ENCODE data around the gene ELMOD2.

Gene ELMOD2

DNA sequence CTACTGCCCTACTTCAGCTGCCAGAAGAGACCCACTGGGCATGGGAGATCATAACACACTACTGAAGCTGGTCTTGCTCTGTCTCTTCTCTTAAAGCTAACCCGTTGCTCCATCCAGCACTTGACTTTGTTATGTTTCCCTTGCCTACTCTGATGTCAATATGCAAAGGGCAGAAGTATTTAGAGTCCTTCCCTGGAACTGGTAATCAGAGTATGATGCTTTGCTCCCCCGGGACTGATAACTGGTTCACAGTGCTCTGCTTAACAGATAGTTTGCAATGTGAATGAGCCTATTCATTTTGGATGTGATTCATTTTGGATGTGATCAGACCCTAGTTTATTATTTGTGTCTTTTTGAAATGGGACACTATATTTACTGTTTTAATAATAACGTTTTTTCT lies 57.1 kb downstream of the ELMOD2 start:
- no peak for DNase-seq (ENCODE audit: low read depth in 2 of 2)

DNA sequence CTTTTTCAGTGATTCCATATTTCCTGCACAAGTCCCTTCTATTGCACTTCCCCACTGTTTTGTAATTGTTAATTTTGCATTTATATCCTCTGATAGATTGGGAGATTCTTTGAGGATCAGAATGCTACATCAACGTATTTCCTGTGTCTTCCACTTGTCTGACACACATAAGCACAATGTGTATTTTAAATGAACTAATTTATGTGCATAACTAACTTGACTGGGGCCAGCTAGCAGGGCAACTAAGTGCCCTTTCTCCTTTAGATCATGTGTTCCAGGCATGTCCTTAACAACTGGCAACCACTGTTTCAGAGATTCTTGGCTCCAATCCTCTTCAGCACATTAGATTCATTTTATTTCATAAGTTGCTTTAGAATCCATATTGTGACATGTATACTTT lies 60.5 kb downstream of the ELMOD2 start:
- no peak for DNase-seq (ENCODE audit: low read depth in 2 of 2)

GRCh38 chr4:140595065-140595464 lies 71.1 kb downstream of the ELMOD2 start:
- no peak for DNase-seq (ENCODE audit: low read depth in 2 of 2)

GRCh38 chr4:140600408-140600807 lies 76.4 kb downstream of the ELMOD2 start:
- no peak for DNase-seq (ENCODE audit: low read depth in 2 of 2)

- no peak for DNase-seq (ENCODE audit: low read depth in 2 of 2)
Measured at GRCh38 chr4:140602714-140603113, 78.7 kb downstream of the ELMOD2 start.

- no peak for DNase-seq (ENCODE audit: low read depth in 2 of 2)
Measured at GRCh38 chr4:140603286-140603685, 79.3 kb downstream of the ELMOD2 start.
